Transverse colon (tissue), 3 donors: Measurements from ENCODE around the gene TM4SF5.

Experiments used
- CTCF ChIP-seq, 5 experiments: fragments of 200-600 bp in 3 of 5; fragments of 450-650 bp in 2 of 5; sonication (generic) in 3 of 5; IDR thresholded peaks; 1 replicate in 2 of 5; 2 replicates in 3 of 5; pipeline ENCODE4 v1.5.1; 2016 to 2017; ENCODE audit warnings: antibody characterized with exemption in 5 of 5, inconsistent platforms in 3 of 5, mild to moderate bottlenecking in 2 of 5, moderate library complexity in 1 of 5
- EP300 ChIP-seq: sonication (generic); formaldehyde crosslinking; IDR thresholded peaks from one replicate; pipeline ENCODE4 v1.6.1; 2017; ENCODE audit warnings: antibody characterized with exemption, low read depth
- POLR2A ChIP-seq: fragments of 450-650 bp; IDR thresholded peaks from one replicate; pipeline ENCODE4 v1.6.1; 2016; ENCODE audit warnings: antibody characterized with exemption, mild to moderate bottlenecking, moderate library complexity

- TF ChIP-seq CTCF (IDR thresholded peaks at IDR 0.05) (no peak), POLR2A (no peak), EP300 (no peak)
These were observed 6.5 kb downstream of the TM4SF5 start for GRCh38 chr17:4777969-4778760.
